Endothelial cell of umbilical vein (primary cell): ENCODE data around the gene GABRB2.

Source experiments
- EZH2 ChIP-seq: IDR thresholded peaks from 2 replicates; pipeline ENCODE4 v1.6.1; 2012; ENCODE audit warnings: borderline replicate concordance, low read depth, mild to moderate bottlenecking, moderate library complexity, low read length, inconsistent platforms; ENCODE audit not compliant: severe bottlenecking
- MYC ChIP-seq: IDR thresholded peaks from one replicate; pipeline ENCODE4 v1.6.1; 2011; ENCODE audit warnings: mild to moderate bottlenecking, low read depth, low read length
- POLR2A ChIP-seq: IDR thresholded peaks from 2 replicates; pipeline ENCODE4 v1.6.1; 2012; ENCODE audit warnings: low read depth, mild to moderate bottlenecking, control low read depth, low read length
- POLR2AphosphoS5 ChIP-seq: IDR thresholded peaks from 2 replicates; pipeline ENCODE4 v1.6.1; 2012; ENCODE audit warnings: low read depth, mild to moderate bottlenecking, control low read depth, low read length, moderate library complexity; ENCODE audit not compliant: insufficient read depth
- TF ChIP-seq, protein P1 (sequence below), 2 donors: IDR thresholded peaks; 1 replicate in 1 of 2; 2 replicates in 1 of 2; pipeline ENCODE4 v1.5.1; 2011; ENCODE audit warnings: low read length in 2 of 2, mild to moderate bottlenecking in 2 of 2, moderate library complexity in 2 of 2, control low read depth in 1 of 2, inconsistent platforms in 1 of 2, low read depth in 1 of 2; ENCODE audit not compliant: insufficient read depth in 1 of 2; ENCODE audit errors: extremely low read depth in 1 of 2
- TF ChIP-seq, protein P2 (sequence below): IDR thresholded peaks from 2 replicates; pipeline ENCODE4 v1.6.1; 2011; ENCODE audit not compliant: insufficient read depth, insufficient read length

DNA sequence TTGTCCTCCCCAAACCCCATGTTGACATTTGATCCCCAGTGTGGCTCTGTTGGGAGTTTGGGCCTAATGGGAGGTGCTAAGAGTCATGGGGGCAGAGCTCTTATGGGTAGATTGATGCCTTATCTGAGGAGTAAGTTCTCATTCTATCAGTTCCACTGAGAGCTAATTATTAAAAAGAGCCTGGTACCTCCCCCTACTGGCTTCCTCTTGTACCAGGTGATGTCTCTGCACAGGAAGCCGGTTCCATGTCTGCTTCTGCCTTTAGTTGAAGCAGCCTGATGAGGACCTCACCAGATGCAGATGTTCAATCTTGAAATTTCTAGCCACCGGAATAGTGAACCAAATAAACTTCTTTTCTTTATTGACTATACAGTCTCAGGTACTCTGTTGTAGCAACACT is 10.8 kb downstream of the GABRB2 start:
- TF ChIP-seq, protein P1, sequence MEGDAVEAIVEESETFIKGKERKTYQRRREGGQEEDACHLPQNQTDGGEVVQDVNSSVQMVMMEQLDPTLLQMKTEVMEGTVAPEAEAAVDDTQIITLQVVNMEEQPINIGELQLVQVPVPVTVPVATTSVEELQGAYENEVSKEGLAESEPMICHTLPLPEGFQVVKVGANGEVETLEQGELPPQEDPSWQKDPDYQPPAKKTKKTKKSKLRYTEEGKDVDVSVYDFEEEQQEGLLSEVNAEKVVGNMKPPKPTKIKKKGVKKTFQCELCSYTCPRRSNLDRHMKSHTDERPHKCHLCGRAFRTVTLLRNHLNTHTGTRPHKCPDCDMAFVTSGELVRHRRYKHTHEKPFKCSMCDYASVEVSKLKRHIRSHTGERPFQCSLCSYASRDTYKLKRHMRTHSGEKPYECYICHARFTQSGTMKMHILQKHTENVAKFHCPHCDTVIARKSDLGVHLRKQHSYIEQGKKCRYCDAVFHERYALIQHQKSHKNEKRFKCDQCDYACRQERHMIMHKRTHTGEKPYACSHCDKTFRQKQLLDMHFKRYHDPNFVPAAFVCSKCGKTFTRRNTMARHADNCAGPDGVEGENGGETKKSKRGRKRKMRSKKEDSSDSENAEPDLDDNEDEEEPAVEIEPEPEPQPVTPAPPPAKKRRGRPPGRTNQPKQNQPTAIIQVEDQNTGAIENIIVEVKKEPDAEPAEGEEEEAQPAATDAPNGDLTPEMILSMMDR (IDR thresholded peaks at IDR 0.05; ENCODE audit: extremely low read depth in 1 of 2, insufficient read depth in 1 of 2, low read depth in 1 of 2, low read length in 2 of 2) = no peak
- TF ChIP-seq, protein P2, sequence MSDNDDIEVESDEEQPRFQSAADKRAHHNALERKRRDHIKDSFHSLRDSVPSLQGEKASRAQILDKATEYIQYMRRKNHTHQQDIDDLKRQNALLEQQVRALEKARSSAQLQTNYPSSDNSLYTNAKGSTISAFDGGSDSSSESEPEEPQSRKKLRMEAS = no peak
- TF ChIP-seq MYC (no peak), POLR2A (no peak), POLR2AphosphoS5 (no peak), EZH2 (no peak)
